GM10248 (cell line): Measurements from ENCODE around the gene NTPCR.
"Not testable (repeated sequence)": the region's sequence is repeated elsewhere in the genome, so short reads cannot be mapped to it uniquely, and the experiment has no call there.

Experiments used
- CTCF ChIA-PET: fragments of 300-600 bp; sonication (Branson Sonifier 250); formaldehyde crosslinking; extraction: SDS; loops from one replicate; lab custom pipeline; 2021; ENCODE audit warnings: antibody characterized with exemption; lab: Yijun Ruan, JAX
- POLR2A ChIA-PET: fragments of 350-650 bp; sonication (Branson Sonifier 250); formaldehyde crosslinking; extraction: SDS; loops from one replicate; lab custom pipeline; 2020; ENCODE audit warnings: antibody characterized with exemption; lab: Yijun Ruan, JAX
- DNase-seq: peaks from one replicate; pipeline ENCODE4 v3.0.0; 2012; ENCODE audit errors: extremely low spot score
- CTCF ChIP-seq: IDR thresholded peaks from 2 replicates; pipeline ENCODE4 v1.5.1; 2012; ENCODE audit warnings: mild to moderate bottlenecking, low read depth; ENCODE audit errors: extremely low read depth, missing control alignments, control extremely low read depth

Gene NTPCR

GRCh38 chr1:232925421-232926220 is 24.8 kb upstream of the NTPCR start:
- DNase-seq, result no peak
- TF ChIP-seq CTCF, result no peak
- CTCF ChIA-PET, result interaction anchor here (1.5 kb wide), 1 partner anchor 11 kb away, joined by 4 read pairs; no protein-coding TSS in a partner anchor
- POLR2A ChIA-PET, result no interaction called here

- CTCF ChIA-PET, DNase-seq, POLR2A ChIA-PET: not testable (repeated sequence)
Observed at GRCh38 chr1:232927166-232927565, 23.2 kb upstream of the NTPCR start.

- CTCF ChIA-PET, result interaction anchor here (1.5 kb wide), 1 partner anchor 11 kb away, joined by 3 read pairs; no protein-coding TSS in a partner anchor
- no peak for TF ChIP-seq CTCF
- DNase-seq, result no peak
- POLR2A ChIA-PET, result no interaction called here
Observed at GRCh38 chr1:232927830-232928505, 22.4 kb upstream of the NTPCR start.

- TF ChIP-seq CTCF, result no peak
- no peak for DNase-seq
- ChIA-PET CTCF (interaction anchor here (1.6 to 1.9 kb wide), 3 partner anchors 9 to 12 kb away, joined by 4 to 9 read pairs (median 5); no protein-coding TSS in a partner anchor), POLR2A (no interaction called here)
Observed at GRCh38 chr1:232932486-232933425, 17.7 kb upstream of the NTPCR start.

GRCh38 chr1:232936941-232937340 is 13.5 kb upstream of the NTPCR start:
- no peak for DNase-seq
- no peak for TF ChIP-seq CTCF
- ChIA-PET CTCF (interaction anchor here (0.9 to 1.2 kb wide), 2 partner anchors 10 to 11 kb away, joined by 4 read pairs; no protein-coding TSS in a partner anchor), POLR2A (no interaction called here)

GRCh38 chr1:232937741-232938375 is 12.6 kb upstream of the NTPCR start:
- no peak for DNase-seq

More at GRCh38 chr1:232937741-232938375, 12.6 kb upstream of the NTPCR start:
- ChIA-PET CTCF (no interaction called here), POLR2A (no interaction called here)
- no peak for TF ChIP-seq CTCF
